HG03135 (cell line): Measurements from ENCODE around the gene CFL2.
"Not testable (repeated sequence)": the region's sequence is repeated elsewhere in the genome, so short reads cannot be mapped to it uniquely, and the experiment has no call there.

ENCODE experiments used
- ATAC-seq: cut with Tn5 transposase; IDR thresholded peaks from one replicate; pipeline ENCODE4 v1.9.1; 2021; ENCODE audit warnings: mild to moderate bottlenecking, moderate library complexity; ENCODE audit not compliant: unreplicated experiment

Gene CFL2

DNA sequence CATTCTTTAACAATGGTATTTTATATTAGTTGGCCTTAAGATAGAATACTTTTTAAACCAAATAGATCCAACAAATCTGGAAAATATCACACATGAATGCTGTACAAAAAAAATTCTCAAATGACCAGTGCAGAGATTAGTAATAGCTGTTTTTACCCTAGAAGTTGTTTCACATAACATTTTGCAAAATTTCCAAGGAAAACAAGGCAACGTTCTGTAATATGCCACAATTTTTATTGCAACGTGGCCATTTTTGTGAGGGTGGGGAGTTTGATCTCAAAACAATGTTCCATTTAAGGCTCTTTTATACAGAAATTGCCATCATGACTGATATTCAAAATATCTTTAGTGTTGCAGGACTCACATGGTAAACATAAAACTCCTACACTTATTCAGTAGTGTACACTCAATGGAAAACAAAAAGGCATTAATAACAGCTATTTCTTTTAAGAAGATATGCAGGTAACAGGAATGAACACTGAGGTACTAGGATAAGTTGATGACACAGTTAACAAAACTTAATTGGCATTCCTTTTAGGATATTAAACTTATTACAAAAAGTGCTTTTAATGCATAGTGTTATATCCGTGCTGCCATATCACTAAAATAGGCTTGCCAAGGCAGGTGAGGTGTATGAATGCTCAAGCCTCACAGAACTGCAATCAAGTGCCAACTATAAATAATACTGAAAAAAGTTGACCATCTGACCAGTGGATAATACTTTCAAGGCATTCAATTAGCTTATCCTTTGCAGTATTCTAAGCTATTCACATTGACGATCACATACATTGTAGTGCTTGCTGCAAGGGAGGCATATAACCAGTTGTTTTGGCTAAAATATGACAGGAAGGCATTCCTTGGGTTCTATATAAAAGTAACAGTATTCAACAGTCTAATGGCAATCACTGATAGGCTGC, 2.3 kb downstream of the CFL2 start:
- ATAC-seq: no peak

DNA sequence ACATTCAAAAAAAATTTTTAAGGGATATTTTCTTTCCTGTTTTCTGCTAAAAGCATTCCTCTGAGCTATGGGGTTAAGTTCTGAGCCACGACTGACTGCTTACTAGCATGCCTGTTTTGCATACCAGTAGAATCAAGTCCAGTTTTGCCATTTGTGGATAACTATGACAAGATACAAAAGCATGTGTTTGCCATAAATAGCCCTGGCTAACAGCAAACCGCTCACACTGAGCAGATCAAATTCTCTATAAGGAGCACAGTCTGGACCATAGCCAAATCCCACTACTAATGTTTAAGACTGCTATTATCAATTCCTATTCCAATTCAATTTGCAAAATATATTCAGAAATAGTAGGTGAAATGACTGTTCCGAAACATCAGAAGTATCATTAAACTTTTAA, 3.2 kb downstream of the CFL2 start:
- no peak for ATAC-seq

DNA sequence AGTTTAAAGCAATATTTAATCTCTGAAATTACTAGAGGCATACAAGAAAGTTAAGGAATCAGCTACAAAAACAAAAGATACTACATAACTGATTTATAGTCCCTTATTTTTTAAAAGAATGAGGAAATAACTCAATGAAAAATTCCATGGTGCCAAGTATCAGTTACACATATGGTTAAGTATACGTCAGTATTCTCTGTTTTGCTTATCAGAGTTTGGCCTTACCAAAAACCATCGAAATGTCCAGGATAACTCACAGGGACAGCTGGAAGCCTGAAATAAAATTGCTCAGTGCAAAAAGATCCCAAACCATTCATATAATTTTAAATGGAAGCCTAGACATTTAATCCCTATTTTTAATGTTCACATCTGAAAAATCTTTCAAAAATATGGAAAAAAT, 3.6 kb downstream of the CFL2 start:
- ATAC-seq: no peak

DNA sequence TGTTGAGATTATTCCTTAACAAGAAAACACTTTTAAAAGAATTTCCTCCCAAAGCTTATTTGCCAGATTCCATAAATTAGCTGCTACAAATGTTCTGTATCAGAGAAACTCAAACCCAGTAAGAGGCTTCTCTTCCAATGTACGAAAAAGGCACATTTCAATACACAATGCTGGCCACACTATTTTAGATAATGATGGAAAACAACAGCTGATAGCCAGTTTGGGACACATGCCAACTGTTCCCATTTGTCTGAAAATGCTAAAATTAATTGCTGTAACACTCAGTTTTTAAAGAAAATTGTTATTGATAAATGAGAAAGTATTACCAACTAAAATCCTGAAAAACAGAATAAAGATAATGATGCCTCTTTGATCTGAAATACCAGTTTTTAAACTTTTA, 4.4 kb downstream of the CFL2 start:
- no peak for ATAC-seq

DNA sequence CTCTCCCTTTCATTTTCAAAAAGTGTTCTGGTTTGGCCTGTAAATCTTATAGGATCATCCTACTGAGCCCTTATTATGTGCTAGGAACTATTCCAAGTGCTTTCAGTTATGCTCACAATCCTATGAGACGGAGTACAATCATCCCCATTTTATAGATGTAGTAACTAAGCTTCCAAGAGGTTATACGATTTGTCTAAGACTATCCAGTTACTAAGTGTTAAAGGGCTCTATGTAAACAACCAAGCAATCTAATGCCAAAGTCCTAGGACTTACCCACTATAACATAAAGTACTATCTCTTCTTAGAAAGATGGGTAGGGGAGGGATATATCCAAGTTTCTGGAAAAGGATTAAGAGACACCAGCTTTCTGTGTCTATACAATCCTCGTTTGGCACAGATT, 6.7 kb downstream of the CFL2 start:
- no peak for ATAC-seq

DNA sequence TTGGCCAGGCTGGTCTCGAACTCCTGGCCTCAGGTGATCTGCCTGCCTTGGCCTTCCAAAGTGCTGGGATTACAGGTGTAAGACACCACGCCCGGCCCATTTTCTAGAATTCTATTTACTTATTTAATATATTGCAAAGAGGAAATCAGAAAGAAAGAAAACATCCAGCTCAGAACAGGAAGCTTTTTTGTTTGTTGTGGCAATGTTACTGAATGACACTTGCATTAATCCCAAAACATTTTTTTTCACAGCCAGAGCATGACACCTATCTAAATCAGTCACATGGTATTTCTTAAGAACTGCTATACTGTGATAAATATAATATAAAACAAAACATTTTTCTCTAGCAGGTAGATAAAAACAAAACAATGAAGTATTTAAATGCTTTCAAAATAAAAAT, 12.6 kb downstream of the CFL2 start:
- no peak for ATAC-seq

DNA sequence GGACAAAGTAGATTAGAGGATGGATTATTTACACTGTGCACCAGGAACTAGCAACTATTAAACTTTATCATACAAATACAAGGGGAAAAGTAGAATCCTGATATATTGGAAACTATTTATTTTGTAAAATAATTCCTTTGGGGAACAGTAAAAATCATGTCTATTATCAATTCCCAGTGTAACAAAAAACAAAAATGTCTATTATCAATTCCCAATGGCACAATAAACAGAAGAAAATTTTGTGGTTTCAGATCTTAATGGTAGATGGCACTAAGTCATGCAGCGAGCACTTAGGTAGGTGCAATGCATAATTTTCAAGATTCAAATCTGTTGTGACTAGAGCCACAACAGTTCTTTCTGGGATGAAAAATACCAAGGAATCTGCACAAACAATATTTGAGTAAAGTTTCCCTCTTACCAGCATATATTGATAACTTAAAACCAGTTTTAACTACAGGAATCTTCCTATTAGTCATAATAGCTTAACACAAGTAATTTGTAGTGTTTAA, 13.7 kb downstream of the CFL2 start:
- no peak for ATAC-seq

DNA sequence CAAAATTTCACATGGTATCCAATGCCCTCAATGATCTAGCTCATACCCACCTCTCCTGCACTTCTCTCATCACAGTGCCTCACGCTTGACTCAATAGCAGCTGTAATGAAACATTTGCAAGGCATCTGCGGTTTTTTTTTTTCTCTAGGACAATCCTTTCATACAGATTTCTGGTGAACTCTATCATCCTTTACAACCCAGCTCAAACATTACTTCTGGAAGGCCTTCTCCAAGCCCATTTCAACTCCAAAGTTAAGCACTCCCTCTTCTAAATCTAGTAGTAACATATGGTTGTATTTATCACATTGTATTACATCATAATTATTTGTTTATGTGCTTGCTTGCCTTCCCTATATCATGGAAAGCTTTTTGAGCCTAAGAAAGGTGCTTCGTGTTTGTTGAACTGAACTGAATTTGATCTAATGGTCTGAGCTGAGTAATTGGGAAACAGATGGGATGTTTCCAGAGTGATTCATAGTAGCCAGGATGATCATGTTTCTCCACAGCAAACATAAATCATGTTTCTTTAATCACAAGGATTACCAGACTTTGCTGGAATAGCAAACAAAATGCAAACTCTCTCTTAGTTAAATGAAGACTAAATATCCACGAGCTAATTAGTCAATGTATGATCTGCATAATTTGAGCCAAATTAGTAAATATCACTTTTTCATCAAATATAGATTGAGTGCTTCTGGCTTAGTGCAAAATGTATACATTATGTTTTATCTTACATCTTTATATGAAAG, 14.3 kb downstream of the CFL2 start:
- no peak for ATAC-seq

DNA sequence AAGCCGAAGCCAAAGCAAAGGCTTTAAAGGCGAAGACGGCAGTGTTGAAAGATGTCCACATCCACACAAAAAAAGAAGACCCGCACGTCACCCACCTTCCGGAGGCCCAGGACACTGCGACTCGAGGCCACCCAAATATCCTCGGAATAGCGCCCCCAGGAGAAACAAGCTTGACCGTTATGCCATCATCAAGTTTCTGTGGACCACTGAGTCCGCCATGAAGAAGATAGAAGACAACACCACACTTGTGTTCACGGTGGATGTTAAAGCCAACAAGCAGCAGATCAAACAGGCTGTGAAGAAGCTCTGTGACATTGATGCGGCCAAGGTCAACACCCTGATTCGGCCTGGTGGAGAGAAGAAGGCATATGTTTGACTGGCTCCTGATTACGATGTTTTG, 20.2 kb downstream of the CFL2 start:
- not testable (repeated sequence) for ATAC-seq

DNA sequence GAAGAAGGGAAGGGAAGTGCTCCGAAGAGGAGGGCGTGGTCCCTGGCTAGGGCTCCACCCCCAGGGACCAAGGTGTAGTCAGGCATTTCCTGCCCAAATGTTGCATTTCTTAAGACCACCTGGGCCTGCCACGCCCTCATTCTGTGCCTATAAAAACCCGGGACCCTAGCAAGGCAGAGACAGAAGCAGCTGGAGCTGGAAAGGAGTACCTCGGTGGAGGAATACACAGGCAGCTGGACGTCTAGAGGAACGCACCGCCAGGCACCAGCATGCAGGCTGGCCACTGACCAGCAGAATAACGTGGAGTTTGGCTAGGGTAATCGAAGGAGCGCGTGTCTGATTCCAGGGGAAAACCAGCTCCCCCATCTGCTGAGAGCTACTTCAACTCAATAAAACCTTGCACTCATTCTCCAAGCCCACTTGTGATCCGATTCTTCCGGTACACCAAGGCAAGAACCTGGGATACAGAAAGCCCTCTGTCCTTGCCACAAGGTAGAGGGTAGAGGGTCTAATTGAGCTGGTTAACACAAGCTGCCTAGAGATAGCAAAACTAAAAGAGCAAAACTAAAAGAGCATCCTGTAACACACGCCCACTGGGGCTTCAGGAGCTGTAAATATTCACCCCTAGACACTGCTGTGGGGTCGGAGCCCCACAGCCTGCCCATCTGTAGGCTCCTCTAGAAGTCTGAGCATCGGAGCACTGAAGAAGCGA, 21.0 kb downstream of the CFL2 start:
- ATAC-seq: no peak

DNA sequence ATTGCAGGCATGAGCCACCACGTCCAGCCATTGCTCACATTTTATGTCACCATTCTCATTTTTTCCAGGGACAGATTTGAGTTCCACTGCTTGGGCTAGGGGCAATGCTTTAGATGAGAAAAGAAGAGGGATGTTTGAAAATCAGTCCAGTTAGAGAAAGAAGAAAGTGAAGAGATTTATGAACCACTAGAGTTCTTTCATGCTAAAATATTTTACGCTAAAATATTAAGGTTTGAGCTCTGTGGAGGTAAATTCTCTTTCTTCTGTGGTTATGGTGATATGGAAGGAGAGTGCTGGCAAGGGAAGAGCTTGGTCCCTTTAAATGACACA, 21.5 kb downstream of the CFL2 start:
- no peak for ATAC-seq

DNA sequence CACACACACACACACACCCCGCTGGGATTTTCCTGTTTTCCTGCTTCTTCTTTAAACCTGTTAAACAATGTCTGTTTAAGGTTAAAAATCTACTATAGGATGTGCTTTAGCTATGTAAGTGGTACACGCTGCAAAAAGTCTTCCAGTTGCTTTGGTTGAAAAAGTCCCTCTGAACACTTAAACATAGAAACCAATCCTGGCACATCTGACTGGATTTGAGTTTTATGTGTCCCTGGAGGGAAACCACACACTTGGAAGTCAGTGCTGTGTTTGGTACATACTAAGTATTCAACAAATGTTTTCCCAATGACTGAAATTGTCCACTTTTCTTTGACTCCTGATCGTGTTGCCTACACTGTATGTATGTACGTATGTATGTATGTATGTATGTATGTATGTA, 22.0 kb downstream of the CFL2 start:
- no peak for ATAC-seq

DNA sequence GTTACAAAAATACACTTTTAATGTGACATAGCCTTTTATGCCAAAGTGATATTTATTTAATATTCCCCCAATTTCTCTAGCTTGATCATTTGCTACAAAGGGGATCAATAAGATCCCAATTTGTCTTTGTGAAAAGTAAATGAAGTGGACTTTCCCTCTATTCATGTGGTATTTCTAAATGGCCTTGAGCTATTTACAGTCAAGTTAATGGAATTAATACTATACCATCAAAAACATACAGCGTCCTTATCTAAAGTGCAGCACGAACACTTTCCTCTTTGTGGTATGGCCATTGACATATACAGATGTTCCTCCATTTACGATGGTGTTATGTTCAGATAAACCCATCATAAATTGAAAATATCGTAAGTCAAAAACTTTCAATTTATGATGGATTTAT, 23.2 kb downstream of the CFL2 start:
- ATAC-seq: no peak

DNA sequence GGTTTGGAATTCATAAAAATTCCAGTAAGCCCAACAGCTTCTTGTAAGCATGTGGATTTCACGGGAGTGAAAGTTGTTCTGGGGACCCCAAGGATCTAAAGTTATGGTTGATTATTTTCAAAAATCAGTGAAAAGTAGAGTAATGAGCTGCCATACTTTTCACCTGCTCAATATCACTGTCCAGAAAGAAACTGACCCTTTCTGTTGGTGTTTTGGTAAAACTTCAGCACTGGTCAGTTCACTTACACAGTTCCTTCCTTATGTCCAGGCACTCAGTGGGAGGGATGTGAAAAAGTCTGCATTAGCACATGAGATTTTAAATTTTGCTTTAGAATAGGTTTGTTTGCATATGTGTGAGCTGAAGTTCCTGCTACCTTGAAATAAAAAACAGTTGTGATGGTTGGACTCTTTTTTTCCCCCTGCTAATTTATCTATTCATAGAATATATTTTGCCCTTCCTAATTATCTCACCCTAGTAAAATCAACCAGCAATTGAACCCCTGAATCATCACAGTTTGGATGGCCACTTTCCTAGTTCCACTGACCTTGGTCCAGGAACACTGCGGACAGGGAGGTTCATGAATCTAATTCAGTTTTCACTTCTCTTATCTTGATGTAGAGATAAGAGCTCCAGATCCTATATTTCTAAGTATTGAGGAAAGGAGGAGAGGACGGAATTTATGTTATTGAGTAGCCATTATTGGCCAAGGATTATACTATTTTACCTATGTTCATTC, 25.8 kb downstream of the CFL2 start:
- no peak for ATAC-seq

DNA sequence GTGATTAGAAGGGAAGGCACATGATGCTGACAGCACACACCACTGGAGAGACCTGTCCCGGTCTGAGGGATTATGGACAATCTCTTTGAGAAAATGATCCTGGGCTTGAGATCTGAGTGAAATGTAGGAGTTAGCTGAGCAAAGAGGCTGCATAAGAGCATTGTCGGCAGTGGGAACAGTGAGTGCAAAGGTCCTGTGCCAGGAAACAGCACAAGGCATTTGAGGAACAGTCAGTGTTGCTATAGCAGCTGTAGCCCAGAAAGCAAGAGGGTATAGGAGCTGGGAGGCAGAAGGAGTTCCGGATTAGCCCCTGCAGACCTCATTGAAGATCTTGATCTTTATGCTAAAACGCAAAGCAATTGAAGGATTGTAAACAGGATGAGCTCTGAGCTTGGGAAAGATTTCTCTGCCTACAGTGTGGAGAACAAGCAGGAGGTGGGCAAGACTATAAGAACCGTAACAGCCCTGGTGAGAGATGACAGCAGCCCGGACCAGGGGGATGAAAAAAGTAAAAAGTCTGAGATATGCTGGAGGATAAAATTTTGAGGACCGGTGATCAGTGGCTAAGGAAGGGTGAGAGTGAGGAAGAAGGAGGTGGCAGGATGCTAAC, 28.5 kb downstream of the CFL2 start:
- no peak for ATAC-seq

DNA sequence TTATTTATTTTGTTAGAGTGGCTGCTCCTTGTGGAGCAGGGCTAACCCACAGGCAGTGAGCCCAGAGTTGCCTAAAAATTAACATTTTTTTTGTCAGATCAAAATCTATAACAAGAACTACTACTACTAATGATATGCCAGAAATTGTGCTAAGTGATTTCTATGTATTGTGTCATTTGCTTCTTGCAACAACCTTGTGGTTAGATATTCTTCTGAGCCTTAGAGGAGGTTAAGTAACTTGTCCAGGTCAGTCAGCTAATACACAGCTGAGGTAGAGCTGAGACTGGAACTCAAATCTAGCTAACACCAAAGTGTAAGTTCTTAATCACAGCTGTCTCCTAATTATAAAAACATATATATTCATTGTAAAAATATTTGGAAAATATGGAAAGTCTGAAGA, 29.8 kb downstream of the CFL2 start:
- no peak for ATAC-seq

DNA sequence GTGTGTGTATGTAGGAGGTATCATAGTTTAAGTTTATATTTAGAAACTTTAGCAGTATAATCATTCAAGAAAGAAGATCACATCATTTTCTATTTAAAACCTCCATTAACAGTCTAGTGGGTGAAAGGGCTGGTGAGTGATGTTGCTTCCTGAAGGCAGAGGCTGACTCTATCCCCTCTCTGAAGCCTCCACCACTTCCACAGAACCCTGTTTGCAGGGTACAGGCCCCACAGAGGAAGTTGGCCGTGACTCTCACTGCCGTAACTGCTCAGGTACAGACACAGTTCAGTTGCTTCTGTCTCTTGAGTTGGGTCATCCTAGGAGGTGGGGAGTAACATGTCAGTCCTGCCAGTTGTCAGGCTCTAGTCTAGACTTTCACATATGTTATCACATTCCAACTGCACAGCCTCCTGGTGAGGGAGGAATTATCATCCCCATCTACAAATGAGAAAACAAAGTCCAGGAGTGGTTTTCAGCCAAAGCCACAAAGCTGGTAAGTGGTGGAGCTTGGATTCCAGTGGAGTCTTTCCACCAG, 31.5 kb downstream of the CFL2 start:
- ATAC-seq: no peak

DNA sequence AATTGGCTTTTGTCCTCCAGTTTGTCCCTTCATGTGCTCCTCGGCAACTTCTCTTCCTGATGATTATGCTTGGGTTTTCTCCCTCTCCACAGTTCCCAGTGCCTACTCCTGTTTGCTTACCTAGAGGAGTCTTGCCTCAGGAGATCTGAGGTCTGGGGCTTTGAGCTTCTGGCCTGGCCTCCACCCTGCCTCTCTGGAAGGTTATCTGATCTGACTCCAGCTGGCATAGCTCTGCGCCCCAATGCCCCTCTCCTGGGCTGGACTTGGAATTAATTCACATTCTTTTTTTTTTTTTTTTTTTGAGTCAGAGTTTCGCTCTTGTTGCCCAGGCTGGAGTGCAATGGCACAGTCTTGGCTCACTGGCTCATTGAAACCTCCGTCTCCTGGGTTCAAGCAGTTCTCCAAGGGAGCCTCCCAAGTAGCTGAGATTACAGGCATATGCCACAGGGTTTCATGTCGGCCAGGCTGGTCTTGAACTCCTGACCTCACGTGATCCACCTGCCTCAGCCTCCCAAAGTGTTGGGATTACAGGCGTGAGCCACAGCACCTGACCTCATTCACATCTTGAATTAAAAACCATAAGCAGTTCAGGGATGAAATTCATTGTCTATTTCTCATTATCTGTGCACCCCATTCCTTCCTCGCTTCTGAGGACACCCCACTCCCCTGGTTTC, 33.5 kb downstream of the CFL2 start:
- ATAC-seq: no peak

DNA sequence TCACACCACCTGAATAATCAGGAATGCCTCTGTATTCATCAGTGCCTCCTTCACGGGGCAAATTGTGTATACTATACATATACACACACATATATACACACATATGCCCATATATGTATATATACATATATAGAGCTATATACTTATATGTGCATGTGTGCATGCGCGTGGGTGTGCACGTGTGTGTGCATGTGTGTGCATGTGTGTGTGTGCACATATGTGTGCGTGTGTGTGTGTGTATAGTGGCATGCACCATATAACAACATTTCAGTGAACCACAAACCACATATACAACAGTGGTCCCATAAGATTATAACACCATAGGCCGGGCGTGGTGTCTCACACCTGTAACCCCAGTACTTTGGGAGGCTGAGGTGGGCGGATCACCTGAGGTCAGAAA, 35.7 kb downstream of the CFL2 start:
- no peak for ATAC-seq

DNA sequence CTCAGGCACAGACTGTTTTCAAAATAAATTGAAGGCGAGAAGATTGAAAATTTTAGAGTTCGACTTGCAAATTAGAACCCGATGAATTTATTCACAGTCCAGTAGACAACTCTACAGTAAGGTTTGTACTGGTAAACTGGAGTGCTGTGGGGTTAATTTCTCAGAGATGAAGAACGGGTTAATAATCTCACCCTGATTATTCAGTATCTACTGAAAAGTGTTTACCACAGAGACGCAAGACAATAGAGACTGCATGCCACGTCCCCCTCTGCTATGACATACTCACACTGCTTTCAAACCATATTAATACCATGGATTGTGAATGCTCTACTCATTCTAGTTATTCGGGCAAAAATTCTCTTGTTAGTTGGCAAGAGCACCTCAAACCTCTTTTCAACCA, 36.1 kb downstream of the CFL2 start:
- no peak for ATAC-seq
